DMS53 treated with DMSO at 0.1 percent for 48 hours (cell line): ENCODE measurements around the gene RAMP1.
"Not testable (repeated sequence)": the region's sequence is repeated elsewhere in the genome, so short reads cannot be mapped to it uniquely, and the experiment has no call there.

Experiments
- DNase-seq: peaks from one replicate; lab custom pipeline; 2025; ENCODE audit not compliant: unreplicated experiment; lab: John Stamatoyannopoulos, UW

RAMP1 gene

DNA sequence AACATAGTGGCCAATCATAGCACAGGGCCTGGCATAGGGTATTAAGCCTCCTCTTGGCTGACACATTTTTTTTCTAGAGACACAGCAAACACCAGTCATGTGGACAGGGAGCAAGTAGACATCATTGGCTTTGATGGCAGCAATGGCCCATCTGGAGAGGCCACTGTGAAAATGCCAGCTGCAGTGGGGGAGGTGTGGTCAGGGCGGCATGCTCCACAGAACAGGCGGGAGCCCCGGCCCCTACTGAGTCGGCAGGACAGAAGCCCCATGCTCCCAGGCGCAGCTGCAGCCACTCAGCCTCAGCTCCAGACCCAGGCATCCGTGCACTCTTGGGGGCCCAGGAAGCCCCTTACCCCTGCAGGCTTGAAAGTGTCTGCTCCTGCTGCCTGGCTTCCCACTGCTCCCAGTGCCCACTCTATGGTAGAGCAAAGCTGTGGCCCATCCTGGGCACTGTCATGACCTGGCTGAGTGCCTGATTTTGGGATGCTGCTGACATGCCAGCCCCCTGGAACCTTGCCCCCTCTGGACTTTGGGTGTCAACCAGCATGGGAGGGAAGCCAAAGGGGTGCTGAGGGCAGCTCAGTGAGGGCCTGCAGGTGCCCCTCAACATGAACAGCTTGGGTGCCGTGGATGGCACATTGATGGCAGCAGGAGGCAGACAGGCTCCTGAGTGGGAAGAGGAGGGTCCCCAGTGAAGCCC lies 84.1 kb downstream of the RAMP1 start:
- DNase-seq = peak; percentile 18

DNA sequence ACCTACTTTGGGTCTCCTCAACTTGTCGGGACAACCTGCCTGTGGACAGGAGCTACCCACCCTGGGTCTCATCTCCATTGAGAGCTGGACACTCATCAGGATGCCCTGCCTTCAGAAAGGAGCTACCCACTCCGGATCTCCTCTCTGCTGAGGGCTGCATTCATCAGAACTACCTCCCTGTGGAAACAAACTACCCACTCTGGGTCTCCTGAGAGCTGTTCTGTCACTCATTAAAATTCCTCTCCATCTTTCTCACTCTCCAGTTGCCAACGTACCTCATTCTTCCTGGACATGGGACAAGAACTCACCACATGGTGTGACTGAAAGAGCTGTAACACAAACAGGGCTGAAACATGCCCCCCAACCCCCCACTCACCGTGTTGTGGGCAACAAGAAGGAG lies 84.9 kb downstream of the RAMP1 start:
- no peak for DNase-seq

DNA sequence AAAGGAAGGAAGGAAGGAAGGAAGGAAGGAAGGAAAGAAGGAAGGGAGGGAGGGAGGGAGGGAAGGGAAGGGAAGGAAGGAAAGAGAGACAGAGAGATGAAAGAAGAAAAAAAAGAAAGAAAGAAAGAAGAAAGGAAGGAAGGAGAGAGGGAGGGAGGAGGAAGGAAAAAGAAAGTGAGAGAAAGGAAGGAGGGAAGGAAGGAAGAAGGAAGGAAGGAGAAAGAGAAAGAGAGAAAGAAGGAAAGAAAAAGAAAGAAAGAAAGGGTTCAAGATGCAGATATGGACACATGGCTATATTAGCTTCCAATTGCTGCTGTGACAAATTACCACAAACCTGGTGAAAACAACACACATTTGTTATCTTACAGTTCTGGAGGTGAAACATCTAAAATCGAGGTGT lies 87.0 kb downstream of the RAMP1 start:
- no peak for DNase-seq

DNA sequence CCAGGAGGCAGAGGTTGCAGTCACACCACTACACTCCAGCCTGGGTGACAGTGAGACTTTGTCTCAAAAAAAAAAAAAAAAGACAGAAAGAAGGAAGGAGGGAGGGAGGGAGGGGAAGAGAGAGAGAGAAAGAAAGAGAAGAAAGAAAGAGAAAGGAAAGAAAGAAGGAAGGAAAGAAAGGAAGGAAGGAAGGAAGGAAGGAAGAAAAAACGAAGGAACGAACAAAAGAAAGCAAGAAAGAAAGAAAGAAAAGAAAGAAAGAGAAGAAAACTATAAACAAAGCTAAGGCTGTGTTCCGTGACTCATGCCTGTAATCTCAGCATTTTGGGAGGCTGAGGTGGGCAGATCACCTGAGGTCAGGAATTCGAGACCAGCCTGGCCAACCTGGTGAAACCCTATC lies 91.9 kb downstream of the RAMP1 start:
- DNase-seq = not testable (repeated sequence)

DNA sequence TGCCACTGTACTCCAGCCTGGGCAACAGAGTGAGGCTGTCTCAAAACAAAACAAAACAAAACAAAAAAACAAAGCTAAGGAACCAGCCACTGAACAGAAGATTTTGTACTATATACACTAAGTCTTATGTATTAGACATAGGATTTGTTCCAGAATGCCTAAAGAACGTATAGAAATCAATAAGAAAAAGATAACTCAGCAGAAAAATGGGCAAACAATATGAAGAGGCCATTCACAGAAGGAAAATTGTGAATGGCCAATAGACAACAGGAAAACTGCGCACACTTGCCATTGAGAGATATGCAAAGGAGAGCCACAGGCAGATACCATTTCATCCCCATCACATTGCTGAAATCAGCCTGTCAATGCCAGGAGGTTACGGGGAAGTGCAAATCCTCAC lies 92.5 kb downstream of the RAMP1 start:
- no peak for DNase-seq

DNA sequence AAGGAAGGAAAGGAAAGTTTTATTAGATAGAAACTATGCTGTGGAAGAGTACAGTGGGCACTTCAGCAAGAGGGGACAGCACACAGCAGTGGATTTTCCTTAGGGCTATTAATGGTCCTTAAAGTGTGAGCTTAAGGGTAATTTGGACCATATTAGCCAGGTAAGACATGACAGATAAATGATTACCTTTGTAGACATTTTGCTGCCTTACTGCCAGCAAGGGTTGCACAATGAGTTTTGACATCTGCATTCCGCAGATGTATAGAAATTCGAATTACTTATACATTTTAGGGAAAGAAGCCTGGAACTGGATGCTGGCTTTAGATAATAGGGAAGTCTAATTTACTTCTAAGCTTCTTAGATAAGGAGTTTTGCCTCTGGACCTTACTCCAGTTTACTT lies 93.4 kb downstream of the RAMP1 start:
- no peak for DNase-seq

DNA sequence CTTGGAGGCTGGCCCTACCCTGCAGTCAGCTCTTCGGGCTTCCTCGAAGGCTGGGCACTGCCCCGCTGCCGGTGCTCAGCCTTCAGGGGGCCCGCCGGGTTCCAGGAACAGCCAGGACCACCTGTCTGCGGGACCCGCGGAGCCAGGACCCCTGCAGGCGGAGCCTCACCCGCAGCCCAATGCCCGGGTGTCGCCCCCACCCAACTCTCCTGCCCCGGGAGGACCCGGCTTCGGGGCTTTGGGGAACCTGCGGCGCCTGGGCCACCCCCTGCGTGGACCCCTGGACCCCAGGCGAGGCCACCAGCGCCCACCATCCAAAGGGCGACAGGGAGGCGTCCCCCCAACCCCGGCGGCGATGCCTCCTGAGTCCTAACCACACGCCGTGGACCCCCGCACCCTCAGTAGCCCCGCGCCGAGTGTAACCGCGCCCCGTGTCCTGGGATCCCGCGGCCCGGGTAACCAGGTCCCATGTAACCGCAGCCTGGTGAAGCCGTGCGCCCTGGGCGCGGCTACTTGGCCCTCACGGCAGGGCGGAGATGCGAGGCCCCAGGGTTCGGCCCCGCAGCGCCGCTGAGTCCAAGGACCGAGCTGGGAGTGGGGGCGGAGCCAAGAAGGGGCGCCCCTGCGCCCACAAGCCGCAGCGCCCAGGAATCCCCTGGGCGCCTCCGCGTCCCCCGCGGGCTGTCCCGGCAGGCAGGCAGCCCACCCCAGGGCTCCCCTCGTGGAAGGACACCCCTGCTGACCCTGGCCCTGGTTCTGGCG lies 96.4 kb downstream of the RAMP1 start:
- DNase-seq = no peak

DNA sequence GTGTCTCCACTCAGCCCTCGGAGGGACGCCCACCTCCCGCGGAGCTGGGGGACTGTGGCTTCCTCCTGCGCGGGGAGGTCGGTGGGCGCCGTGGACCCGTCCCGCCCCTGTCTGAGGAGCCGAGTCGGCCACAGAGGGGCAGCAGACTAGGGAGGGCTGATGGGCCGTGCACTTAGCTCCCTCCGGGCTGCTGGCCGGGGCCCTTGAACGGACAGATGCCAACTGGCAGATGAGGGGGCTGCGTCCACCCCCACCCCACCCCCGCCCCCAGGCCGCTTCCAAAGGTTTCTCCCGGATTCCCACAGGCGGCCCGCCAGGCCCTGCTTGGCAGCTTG lies 96.9 kb downstream of the RAMP1 start:
- DNase-seq = no peak

DNA sequence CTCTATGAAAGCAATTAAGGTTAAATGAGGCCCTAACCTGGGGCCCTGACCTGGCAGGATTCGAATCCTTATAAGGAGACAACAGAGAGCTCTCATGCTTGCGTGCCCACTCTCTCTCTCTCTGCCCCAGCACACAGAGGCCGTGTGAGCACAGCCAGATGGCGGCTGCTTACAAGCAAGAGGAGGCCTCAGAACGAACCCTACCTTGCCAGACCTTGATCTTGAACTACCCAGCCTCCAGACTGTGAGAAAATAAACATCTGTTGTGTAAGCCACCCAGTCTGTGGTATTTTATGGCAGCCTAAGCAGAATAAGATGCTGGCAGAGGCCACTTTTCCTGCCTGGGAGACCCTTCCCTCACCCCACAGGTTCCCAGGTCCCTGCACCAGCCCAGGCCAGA lies 102.2 kb downstream of the RAMP1 start:
- DNase-seq = no peak
